ENCODE measurements around the gene BCAS3.

BCAS3 gene

GRCh38 chr17:61279476-61280145 is 602.0 kb downstream of the BCAS3 start:
- no peak for DNase-seq

- DNase-seq = no peak
These were observed 602.7 kb downstream of the BCAS3 start for GRCh38 chr17:61280338-61280737.

- DNase-seq = no peak
These were observed 603.2 kb downstream of the BCAS3 start for GRCh38 chr17:61280851-61281250.

GRCh38 chr17:61282377-61282776 is 604.7 kb downstream of the BCAS3 start:
- DNase-seq = no peak

GRCh38 chr17:61283043-61283442 is 605.4 kb downstream of the BCAS3 start:
- no peak for DNase-seq

GRCh38 chr17:61284174-61284573 is 606.5 kb downstream of the BCAS3 start:
- DNase-seq = no peak

- DNase-seq = no peak
These were observed 607.1 kb downstream of the BCAS3 start for GRCh38 chr17:61284746-61285145.

GRCh38 chr17:61285526-61286320 is 608.1 kb downstream of the BCAS3 start:
- DNase-seq = no peak

GRCh38 chr17:61286449-61286848 is 608.8 kb downstream of the BCAS3 start:
- no peak for DNase-seq

- no peak for DNase-seq
These were observed 612.0 kb downstream of the BCAS3 start for GRCh38 chr17:61289408-61290385.

GRCh38 chr17:61291451-61292285 is 614.0 kb downstream of the BCAS3 start:
- no peak for DNase-seq

GRCh38 chr17:61294286-61294685 is 616.6 kb downstream of the BCAS3 start:
- DNase-seq = no peak

- DNase-seq = no peak
These were observed 617.1 kb downstream of the BCAS3 start for GRCh38 chr17:61294777-61295176.

- no peak for DNase-seq
These were observed 618.4 kb downstream of the BCAS3 start for GRCh38 chr17:61296058-61296457.

GRCh38 chr17:61299517-61300513 is 622.2 kb downstream of the BCAS3 start:
- DNase-seq = no peak

- no peak for DNase-seq
These were observed 625.5 kb downstream of the BCAS3 start for GRCh38 chr17:61302953-61303816.

- DNase-seq = no peak
These were observed 626.1 kb downstream of the BCAS3 start for GRCh38 chr17:61303817-61304096.

- no peak for DNase-seq
These were observed 627.4 kb downstream of the BCAS3 start for GRCh38 chr17:61305024-61305423.

- no peak for DNase-seq
These were observed 628.4 kb downstream of the BCAS3 start for GRCh38 chr17:61306003-61306402.

Measured in CD4-positive, alpha-beta T cell treated with Interleukin-17A for 4 hours (primary cell).